H1 (cell line): Measurements from ENCODE around the gene TIAM2.

Experiments
- ATF2 ChIP-seq: IDR thresholded peaks from 2 replicates; pipeline ENCODE4 v1.6.1; 2012; ENCODE audit warnings: low read length, inconsistent platforms
- ATF3 ChIP-seq: IDR thresholded peaks from 2 replicates; pipeline ENCODE4 v1.6.1; 2011; ENCODE audit warnings: low read depth, mild to moderate bottlenecking, low read length; ENCODE audit not compliant: insufficient read depth
- CREB1 ChIP-seq: IDR thresholded peaks from 2 replicates; pipeline ENCODE4 v1.6.1; 2012; ENCODE audit warnings: inconsistent platforms
- CTCF ChIP-seq, 3 experiments: IDR thresholded peaks; 1 replicate in 2 of 3; 2 replicates in 1 of 3; pipeline versions ENCODE4 v1.5.1 to v1.6.1; 2011; ENCODE audit warnings: low read length in 3 of 3, mild to moderate bottlenecking in 3 of 3, inconsistent platforms in 2 of 3, low read depth in 1 of 3, moderate library complexity in 1 of 3; ENCODE audit not compliant: insufficient read depth in 1 of 3; ENCODE audit errors: control extremely low read depth in 1 of 3
- GABPA ChIP-seq: IDR thresholded peaks from 2 replicates; pipeline ENCODE4 v1.6.1; 2011; ENCODE audit warnings: mild to moderate bottlenecking, low read length, moderate library complexity, borderline replicate concordance; ENCODE audit not compliant: insufficient read depth
- NRF1 ChIP-seq: IDR thresholded peaks from 2 replicates; pipeline ENCODE4 v1.6.1; 2011; ENCODE audit warnings: mild to moderate bottlenecking, low read depth, low read length, improper control_type of control experiment
- POLR2A ChIP-seq, 2 experiments: IDR thresholded peaks; 1 replicate in 1 of 2; 2 replicates in 1 of 2; pipeline ENCODE4 v1.6.1; 2011; ENCODE audit warnings: low read depth in 2 of 2, low read length in 2 of 2, mild to moderate bottlenecking in 2 of 2; ENCODE audit errors: control extremely low read depth in 1 of 2
- RAD21 ChIP-seq, 2 experiments: IDR thresholded peaks in 1 of 2; conservative IDR thresholded peaks in 1 of 2; 2 replicates each; pipeline ENCODE4 v1.6.1; 2011; ENCODE audit warnings: low read depth in 2 of 2, low read length in 2 of 2, improper control_type of control experiment in 1 of 2, inconsistent platforms in 1 of 2, mild to moderate bottlenecking in 1 of 2, moderate library complexity in 1 of 2
- SP2 ChIP-seq: IDR thresholded peaks from 2 replicates; pipeline ENCODE4 v1.6.1; 2012; ENCODE audit warnings: mild to moderate bottlenecking, low read length, inconsistent platforms
- TBP ChIP-seq: IDR thresholded peaks from 2 replicates; pipeline ENCODE4 v1.6.1; 2011; ENCODE audit warnings: low read depth, low read length, improper control_type of control experiment

GRCh38 chr6:155247618-155248007 is 252.5 kb downstream of the TIAM2 start:
- no peak for TF ChIP-seq POLR2A (IDR thresholded peaks at IDR 0.05; ENCODE audit: control extremely low read depth in 1 of 2, low read depth in 2 of 2, low read length in 2 of 2)
- no peak for TF ChIP-seq GABPA
- TF ChIP-seq CREB1 = no peak
- TF ChIP-seq CTCF (IDR thresholded peaks at IDR 0.05; ENCODE audit: control extremely low read depth in 1 of 3, insufficient read depth in 1 of 3, low read depth in 1 of 3, low read length in 3 of 3) = no peak
- TF ChIP-seq RAD21 (IDR thresholded peaks at IDR 0.05 in 1 of 2, conservative IDR thresholded peaks at IDR 0.05 in 1 of 2; ENCODE audit: low read depth in 2 of 2, low read length in 2 of 2) = no peak
- TF ChIP-seq TBP = no peak
- no peak for TF ChIP-seq ATF2
- no peak for TF ChIP-seq NRF1
- no peak for TF ChIP-seq SP2
- no peak for TF ChIP-seq ATF3
